ENCODE measurements around the gene DEXI.

Gene DEXI

DNA sequence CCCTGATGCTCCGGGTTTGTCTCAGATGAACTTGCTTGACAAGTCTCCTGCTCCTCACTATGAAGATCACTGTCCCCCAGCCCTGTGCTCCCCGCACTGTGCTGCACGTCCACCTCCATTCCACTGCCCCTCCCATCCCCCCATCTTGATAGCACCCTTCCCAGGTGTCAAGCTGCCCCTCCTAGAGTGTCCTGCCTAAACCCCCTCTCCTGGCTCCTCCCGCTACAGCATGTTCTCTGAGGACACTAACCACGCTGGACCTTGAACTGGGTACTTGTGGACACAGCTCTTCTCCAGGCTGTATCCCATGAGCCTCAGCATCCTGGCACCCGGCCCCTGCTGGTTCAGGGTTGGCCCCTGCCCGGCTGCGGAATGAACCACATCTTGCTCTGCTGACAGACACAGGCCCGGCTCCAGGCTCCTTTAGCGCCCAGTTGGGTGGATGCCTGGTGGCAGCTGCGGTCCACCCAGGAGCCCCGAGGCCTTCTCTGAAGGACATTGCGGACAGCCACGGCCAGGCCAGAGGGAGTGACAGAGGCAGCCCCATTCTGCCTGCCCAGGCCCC lies 18.5 kb downstream of the DEXI start:
- no peak for DNase-seq

DNA sequence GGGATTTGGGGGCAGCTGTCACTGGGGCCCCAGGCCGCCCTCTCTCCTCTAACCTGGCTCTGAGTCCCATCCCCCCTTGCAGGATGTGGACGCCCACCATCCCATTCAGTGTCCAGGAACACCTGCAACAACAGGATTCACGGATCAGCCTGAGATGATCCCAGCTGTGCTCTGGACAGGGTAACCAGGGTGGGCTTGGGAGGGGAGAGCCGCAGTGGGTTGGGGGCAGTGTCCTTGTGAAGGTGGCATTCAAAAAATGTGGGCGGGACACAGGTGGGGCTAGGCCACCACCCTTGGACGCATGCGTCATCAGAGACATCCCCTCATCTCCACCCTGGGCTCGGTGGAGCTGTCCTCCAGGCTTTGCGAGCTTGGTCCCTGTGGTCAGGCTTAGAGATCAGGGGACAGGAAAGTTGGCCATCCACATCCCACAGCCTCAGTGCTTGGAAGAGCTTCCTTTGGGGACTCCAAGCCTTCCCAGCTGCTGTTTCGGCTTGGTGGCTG lies 19.1 kb downstream of the DEXI start:
- DNase-seq: no peak

DNA sequence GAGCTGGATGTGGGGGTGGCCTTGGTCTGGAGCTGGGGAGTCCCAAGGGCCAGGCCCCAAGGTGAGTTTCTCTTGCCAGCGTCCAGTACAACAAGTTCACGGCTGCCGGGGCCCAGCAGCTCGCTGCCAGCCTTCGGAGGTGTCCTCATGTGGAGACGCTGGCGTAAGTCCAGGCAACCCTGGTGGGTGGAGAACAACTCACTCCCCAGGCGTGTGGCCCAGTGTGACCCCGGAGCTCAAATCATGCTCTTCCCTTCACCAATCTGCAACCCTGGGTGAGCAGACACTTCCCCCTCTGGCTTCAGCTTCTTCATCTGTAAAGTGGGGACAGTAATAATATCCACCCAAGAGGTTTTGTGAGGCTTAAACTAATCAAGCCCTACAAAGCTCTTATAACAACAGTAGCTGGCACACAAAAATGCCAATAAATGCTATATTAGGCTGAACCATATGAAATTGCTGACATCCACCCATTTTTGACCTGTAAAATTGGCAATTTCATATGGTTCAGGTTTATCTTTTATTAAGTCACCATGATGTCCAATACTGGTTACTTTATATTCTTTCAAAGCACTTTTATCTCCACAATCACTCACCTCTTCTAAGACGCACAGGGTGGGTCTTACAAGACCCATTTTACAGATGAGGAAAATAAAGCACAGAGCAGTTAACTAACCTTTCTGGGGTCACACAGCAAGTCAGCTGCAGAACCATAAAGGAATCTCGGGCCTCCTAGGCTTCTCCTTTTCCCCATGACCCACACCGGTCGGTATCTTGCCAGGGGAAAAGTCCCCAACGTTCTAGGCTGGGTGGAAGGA lies 19.7 kb downstream of the DEXI start:
- DNase-seq: no peak

DNA sequence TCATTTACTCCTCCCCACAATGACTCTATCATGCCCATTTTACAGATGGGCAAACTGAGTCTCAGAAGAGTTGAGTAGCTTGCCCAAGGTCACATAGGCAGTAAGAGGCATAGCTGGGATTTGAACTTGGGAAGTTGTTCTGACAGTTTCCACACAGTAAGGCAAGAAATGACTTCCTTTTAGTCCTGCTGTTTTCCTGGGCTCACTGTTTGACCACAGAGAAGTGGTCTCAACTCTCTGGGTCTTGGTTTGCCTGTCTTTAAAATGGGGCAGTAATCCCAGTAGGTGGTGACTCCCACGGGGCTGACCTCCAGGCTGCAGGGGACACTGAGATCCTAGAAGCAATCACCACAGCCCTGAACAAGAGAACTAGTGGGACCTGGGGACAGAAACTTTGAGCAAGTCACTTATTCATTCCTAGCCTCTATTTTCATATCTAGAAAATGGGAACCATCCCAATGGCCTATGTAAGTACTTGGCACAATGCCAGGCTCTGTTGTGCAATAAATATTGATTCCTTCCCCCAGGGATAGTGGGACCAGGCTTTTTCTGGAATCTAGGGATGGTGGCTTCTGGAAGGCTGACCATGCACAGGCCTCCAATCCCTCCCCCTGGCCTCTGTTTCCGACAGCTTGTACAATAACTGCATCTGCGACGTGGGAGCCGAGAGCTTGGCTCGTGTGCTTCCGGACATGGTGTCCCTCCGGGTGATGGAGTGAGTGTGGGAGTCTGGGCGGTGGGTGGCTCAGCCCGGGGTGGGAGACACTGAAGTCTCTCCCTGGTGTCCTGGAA lies 20.5 kb downstream of the DEXI start:
- DNase-seq: no peak

DNA sequence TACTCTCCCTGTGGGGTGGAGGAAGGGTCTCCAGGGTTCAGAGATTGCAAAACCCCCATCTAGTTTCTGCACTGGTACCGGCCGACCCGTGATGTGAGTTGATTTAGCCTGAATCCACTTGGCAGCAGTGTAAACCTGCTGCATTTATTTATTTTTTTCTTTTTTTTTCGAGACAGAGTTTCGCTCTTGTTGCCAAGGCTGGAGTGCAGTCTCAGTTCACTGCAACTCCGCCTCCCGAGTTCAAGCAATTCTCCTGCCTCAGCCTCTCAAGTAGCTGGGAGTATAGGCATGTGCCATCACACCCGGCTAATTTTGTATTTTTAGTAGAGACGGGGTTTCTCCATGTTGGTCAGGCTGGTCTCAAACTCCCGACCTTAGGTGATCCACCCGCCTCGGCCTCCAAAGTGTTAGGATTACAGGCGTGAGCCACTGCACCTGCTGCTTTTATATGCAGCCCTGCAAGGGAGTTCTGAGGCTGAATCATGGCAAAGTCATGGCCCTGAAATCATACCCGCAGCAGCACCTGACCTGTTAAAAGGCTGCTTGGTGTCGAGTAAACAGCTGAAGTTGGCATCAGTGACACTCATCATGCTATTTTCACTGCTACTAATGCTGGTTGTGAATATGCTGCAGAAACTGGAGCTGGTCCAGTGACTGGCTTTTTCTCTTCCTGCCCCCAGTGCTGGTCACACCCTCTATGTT lies 21.4 kb downstream of the DEXI start:
- DNase-seq: no peak

DNA sequence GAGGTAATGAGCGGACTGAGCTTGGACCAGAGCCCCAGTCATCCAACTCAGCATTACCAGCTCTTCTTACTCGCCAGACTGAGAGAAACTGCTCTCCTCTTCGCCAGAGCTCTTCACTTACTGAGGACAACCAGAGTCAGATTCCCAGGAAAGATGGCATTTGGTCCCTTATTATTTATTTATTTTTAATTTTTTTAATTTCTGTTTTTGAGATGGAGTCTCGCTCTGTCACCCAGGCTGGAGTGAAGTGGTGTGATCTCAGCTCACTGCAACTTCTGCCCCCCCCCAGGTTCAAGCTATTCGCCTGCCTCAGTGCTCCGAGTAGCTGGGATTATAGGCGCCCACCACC lies 23.3 kb downstream of the DEXI start:
- no peak for DNase-seq

DNA sequence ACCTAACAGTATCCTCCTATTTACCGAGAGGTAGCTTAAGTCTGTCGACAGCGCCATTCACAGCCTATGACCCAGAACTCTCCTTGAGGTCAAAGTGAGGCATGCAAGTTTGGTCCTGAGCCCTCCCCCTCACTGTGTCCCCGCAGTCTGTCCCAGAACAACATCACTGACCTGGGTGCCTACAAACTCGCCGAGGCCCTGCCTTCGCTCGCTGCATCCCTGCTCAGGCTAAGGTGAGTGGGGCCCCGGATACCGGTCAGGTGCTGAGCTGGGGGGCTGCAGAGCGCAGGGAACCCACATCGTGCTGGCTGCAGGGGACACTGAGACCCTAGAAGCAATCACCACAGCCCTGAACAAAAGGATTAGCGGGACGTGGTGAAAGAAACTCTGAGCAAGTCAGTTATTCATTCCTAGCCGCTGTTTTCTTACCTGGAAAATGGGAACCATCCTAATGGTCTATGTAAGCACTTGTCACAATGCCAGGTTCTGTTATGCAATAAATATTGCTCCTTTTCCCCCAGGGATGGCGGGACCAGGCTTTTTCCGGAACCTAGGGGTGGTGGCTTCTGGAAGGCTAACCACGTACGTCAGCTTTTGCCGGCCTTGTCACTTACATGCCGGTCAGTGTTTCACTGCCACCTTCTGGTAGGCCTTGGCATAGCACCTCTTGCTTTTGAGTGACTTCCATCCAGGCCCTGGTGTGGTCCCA lies 23.8 kb downstream of the DEXI start:
- DNase-seq: peak; percentile 82 to 83

DNA sequence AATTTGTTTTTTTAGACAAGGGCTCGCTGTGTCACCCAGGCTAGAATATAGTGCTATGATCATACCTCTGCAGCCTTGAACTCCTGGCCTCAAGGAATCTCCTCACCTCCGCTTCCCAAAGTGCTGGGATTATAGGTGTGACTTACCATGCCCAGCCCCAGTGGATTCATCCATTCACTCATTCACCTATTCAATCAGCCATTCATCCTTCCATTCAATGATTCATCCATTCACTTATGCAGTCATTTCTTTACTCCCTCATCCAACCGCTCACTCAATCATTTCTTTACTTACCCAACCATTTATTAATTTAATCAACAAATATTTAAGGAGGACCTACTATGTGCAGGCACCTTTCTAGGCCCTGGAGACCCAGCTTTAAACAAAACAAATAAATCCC lies 25.7 kb downstream of the DEXI start:
- no peak for DNase-seq

DNA sequence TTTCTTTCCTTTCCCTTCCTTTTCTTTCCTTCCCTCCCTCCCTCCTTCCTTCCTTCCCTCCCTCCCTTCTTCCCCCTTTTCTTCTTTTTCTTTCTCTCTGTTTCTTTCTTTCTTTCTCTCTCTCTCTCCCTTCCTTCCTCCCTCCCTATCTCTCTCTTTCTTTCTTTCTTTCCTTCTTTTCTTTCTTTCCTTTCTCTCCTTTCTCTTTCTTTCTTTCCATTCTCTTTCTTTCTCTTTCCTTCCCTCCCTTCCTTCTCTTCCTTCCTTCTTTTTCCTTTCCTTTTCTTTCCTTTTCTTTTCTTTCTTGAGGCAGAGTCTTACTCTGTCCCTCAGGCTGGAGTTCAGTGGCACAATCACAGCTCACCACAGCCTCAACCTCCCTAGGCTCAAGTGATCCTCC lies 31.0 kb downstream of the DEXI start:
- no peak for DNase-seq

DNA sequence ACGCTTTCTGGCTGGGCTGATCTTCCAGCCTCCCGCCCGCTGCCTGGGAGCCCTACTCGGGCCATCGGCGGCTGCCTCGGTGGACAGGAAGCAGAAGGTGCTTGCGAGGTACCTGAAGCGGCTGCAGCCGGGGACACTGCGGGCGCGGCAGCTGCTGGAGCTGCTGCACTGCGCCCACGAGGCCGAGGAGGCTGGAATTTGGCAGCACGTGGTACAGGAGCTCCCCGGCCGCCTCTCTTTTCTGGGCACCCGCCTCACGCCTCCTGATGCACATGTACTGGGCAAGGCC lies 34.6 kb downstream of the DEXI start:
- DNase-seq: no peak

DNA sequence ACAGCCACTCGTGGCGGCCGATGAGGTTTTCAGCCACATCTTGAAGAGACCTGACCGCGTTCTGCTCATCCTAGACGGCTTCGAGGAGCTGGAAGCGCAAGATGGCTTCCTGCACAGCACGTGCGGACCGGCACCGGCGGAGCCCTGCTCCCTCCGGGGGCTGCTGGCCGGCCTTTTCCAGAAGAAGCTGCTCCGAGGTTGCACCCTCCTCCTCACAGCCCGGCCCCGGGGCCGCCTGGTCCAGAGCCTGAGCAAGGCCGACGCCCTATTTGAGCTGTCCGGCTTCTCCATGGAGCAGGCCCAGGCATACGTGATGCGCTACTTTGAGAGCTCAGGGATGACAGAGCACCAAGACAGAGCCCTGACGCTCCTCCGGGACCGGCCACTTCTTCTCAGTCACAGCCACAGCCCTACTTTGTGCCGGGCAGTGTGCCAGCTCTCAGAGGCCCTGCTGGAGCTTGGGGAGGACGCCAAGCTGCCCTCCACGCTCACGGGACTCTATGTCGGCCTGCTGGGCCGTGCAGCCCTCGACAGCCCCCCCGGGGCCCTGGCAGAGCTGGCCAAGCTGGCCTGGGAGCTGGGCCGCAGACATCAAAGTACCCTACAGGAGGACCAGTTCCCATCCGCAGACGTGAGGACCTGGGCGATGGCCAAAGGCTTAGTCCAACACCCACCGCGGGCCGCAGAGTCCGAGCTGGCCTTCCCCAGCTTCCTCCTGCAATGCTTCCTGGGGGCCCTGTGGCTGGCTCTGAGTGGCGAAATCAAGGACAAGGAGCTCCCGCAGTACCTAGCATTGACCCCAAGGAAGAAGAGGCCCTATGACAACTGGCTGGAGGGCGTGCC lies 35.1 kb downstream of the DEXI start:
- DNase-seq: no peak

DNA sequence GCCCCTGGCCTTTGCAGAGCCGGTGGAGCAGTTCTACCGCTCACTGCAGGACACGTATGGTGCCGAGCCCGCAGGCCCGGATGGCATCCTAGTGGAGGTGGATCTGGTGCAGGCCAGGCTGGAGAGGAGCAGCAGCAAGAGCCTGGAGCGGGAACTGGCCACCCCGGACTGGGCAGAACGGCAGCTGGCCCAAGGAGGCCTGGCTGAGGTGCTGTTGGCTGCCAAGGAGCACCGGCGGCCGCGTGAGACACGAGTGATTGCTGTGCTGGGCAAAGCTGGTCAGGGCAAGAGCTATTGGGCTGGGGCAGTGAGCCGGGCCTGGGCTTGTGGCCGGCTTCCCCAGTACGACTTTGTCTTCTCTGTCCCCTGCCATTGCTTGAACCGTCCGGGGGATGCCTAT lies 35.8 kb downstream of the DEXI start:
- no peak for DNase-seq

DNA sequence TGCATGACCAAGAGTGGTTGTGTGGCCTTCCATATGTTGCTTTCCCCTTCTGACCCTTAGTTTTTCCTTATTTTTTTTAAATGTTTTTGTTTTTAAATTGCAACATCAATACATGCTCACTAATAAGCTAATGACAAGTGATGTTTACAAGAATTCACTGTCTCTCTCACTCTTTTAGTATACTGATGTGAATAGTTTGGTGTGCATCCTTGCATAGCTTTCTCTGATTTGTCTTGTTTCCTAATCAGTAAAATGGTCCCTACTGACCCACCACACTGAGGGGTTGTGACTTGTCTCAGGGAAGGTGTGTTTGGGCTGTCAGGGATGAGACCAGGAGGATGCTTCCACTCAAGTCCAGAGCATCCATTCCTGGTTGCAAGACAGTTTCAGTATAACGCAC lies 39.3 kb downstream of the DEXI start:
- no peak for DNase-seq

DNA sequence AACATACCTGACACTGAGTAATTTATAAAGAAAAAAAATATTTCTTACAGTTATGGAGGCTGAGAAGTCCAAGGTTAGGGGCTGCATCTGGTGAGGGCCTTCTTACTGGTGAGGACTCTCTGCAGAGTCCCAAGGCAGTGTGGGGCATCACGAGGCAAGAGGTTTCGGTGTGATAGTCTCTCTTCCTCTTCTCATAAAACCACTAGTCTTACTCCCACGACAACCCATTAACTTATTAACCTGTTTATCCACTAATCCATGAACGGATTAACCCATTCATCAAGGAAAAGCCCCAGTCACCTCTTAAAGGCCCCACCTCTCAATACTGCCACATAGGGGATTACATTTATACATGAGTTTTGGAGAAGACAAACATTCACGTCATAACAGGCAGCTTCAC lies 45.1 kb downstream of the DEXI start:
- no peak for DNase-seq

DNA sequence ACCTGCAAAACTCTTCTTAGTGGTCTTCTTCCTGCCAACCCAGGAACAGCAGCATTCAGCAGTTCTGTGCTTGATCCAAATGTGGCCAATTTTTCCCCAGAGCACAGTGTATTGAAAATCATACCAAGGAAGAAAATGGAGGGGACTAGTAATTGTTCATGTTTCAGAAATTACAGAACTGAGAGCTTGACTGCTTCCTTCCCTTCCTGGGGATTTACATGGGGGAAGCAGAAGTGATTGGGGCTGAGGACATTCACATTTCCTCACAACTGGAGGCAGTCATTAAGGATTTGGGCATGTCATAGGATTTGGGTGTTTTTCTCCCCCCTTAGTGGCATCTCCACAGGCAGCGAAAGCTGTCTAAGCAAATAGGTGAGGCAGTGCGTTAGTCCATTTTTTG lies 45.5 kb downstream of the DEXI start:
- no peak for DNase-seq

DNA sequence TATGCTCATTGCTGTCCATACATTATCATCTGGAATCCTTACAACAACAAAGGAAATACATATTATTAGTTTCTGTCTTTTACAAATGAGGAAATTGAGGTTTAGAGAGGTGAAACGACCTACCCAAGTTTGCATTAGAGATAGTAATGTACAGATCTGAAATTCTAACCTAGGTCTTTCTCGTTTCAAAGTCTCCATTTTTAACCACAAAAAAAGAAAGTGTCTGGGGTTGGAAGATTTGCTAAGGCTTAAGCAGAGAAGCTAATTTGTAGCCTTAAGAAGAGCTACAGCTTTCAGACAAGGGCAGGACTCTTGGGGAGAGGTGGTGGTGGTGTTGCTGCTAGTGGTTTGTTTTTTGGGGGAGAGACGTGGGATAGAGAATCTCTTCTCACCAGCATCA lies 46.1 kb downstream of the DEXI start:
- no peak for DNase-seq

DNA sequence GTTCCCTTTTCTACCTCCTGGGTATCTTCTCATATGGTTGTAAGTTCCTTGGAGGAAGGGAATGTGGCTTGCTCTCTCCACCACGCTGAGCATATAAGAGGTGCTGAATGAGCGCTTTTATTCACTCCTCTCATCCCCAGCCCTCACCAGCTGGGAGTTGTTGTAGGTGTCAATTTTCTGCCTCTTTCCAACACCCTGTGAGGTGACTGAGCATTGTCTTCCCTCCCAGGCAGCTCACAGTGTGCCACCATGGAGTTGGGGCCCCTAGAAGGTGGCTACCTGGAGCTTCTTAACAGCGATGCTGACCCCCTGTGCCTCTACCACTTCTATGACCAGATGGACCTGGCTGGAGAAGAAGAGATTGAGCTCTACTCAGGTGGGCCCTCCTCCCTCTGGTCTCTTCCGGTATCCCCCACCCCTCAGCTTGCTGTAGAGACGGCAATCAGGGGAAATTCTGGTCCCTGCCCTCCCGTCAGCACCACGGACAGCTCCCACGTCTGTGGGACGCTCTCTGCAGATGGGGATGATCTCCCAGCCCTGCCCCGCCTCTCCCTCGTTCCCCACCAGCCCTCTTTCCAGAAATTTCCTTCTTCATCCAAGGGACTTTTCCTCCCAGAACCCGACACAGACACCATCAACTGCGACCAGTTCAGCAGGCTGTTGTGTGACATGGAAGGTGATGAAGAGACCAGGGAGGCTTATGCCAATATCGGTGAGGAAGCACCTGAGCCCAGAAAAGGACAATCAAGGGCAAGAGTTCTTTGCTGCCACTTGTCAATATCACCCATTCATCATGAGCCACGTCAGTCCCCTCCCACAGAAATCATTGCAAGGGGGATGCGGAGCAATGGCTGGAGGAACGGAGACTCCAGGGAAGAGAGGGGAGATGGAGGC lies 47.0 kb downstream of the DEXI start:
- no peak for DNase-seq

DNA sequence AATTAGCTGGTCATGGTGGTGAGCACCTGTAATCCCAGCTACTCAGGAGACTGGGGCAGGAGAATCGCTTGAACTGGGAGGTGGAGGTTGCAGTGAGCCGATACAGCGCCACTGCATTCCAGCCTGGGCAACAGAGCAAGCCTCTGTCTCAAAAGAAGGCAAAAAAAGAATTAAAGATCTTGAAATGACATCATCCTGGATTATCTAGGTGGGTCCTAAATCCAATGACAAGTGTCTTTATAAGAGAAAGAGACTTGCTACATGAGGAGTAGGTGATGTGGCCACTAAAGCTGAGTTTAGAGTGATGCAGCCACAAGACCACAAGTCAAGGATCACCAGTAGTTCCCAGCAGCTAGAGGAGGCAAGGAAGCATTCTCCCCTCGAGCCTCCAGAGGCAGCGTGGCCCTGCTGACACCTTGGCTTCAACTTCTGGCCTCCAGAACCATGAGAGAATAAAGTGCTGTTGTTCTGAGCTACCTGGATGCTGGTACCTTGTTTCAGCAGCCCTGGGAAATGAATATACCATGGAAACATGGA lies 49.4 kb downstream of the DEXI start:
- DNase-seq: no peak

DNA sequence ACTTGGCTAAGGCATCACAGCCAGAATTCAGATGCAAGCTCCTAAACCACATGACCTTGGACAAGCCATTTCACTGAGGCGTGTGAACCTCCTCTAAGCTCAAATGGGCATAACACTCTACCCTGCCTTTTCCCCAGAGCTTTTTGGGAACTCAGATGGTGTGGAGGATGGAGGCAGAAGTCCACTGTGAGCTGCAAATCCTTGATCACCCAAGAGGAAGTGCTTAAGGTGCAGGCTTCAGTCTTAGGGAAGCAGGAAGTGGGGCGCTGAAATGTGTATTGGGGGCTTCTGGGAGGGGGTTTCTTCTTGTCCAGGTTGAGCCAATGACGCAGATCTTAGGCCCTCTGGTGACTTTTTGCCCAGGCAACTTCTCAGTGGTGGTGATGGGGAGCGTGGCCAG lies 52.4 kb downstream of the DEXI start:
- DNase-seq: no peak

DNA sequence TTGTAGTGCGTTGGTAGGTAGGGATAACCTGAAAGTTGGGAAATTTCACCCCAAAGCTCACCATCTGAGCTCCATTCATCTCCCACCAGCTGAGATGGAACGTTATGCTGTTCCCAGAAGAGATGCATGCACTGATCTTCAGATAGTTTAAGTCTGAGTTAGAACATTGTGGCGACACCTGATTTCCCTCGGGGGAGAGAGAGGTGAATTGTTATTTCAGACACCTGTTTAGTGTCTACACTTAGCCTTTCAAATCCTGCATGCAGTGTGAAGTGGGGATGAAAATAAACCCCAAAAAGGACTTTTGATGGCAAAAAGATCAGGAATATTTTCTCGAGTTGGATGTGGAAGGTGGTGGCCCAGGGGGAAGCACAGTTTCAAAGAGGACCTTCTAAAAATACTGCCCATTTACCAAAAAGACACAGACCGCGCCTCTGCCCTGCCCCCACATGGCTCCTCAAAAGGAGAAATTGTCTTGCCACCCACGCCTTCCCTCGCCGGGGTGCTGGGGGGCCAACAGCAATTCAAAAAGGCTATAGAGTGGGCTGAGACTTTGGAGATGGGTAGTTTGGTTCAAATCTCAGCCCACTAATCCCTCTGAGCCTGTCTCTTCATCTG lies 53.8 kb downstream of the DEXI start:
- no peak for DNase-seq
